BJ (cell line): ENCODE data around the gene RYR3. TPM values are rescaled to one million over a fixed set of nuclear protein-coding genes. Genes with fewer than 3 reads are reported as not detected.

Experiments
- CTCF ChIA-PET: fragments of 350-600 bp; formaldehyde crosslinking; extraction: SDS; loops from one replicate; lab custom pipeline; 2021; ENCODE audit warnings: antibody characterized with exemption, inconsistent platforms; lab: Yijun Ruan, JAX
- POLR2A ChIA-PET: fragments of 300-600 bp; sonication (Branson Sonifier 250); formaldehyde crosslinking; extraction: SDS; loops from one replicate; lab custom pipeline; 2021; ENCODE audit warnings: antibody characterized with exemption; lab: Charles Lee
- DNase-seq: peaks from one replicate; pipeline ENCODE4 v3.0.0-alpha.2; 2011; ENCODE audit warnings: low read depth
- H3K27me3 ChIP-seq: 2 replicates; pipeline ENCODE4 v1.6.0; 2011; ENCODE audit warnings: low read length; ENCODE audit not compliant: control insufficient read depth, insufficient read depth
- H3K36me3 ChIP-seq: 2 replicates; pipeline ENCODE4 v1.5.1; 2011; ENCODE audit warnings: low read length; ENCODE audit not compliant: control insufficient read depth, insufficient read depth
- H3K4me3 ChIP-seq: 2 replicates; pipeline ENCODE4 v1.5.1; 2011; ENCODE audit warnings: low read depth, mild to moderate bottlenecking, control low read depth, low read length
- CTCF ChIP-seq: IDR thresholded peaks from 2 replicates; pipeline ENCODE4 v1.5.1; 2011; ENCODE audit warnings: low read depth, mild to moderate bottlenecking, control low read depth, inconsistent platforms, low read length, moderate library complexity; ENCODE audit not compliant: insufficient read depth
- polyA plus RNA-seq: library from polyadenylated mRNA; depleted of rRNA; stranded (reverse); fragments of >200 nt; gene quantifications from 2 replicates; pipeline ENCODE4 v1.2.3, GENCODE V29; 2011

The RYR3 gene
- polyA plus RNA-seq, 1 experiment, result not detected

- Histone ChIP-seq H3K4me3 (no peak overlapping the region), H3K27me3 (no peaks in the 10 kb centered on the region), H3K36me3 (no peaks in the 10 kb centered on the region)
- ChIA-PET CTCF (no interaction called here), POLR2A (no interaction called here)
- no peak for DNase-seq
- no peak for TF ChIP-seq CTCF
Observed at GRCh38 chr15:33503681-33504080, 192.9 kb downstream of the RYR3 start.

GRCh38 chr15:33506781-33507296 is 196.1 kb downstream of the RYR3 start:
- Histone ChIP-seq H3K27me3 (no peaks in the 10 kb centered on the region), H3K4me3 (no peak overlapping the region), H3K36me3 (no peaks in the 10 kb centered on the region)
- no peak for DNase-seq
- ChIA-PET POLR2A (no interaction called here), CTCF (no interaction called here)
- TF ChIP-seq CTCF, result no peak

- no peak for TF ChIP-seq CTCF
- DNase-seq, result no peak
- Histone ChIP-seq H3K4me3 (no peak overlapping the region), H3K36me3 (no peaks in the 10 kb centered on the region), H3K27me3 (no peaks in the 10 kb centered on the region)
- CTCF ChIA-PET, result no interaction called here
- POLR2A ChIA-PET, result no interaction called here
Observed at GRCh38 chr15:33508703-33509102, 197.9 kb downstream of the RYR3 start.

DNA sequence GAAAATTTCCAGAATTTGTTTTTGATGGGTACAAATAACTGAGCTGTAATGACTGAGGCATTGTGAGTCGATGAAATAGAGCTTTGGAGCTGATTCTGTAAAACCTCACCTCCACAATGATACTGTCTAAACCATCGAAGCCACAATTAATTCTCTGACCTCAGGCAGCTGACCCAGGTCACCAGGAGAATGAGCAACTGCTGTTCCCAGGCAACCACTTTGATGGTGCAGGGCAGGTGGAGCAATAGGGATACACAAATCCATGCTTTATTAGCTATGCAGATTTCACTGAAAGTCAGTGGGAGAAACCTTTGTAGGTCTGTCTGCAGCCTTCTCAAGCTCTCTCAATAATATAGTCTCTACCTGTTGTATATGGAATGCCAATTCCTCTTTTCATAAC is 204.4 kb downstream of the RYR3 start:
- no peaks in the 10 kb centered on the region for H3K27me3 ChIP-seq
- DNase-seq, result no peak
- H3K36me3 ChIP-seq, result no peaks in the 10 kb centered on the region
- POLR2A ChIA-PET, result no interaction called here
- CTCF ChIA-PET, result no interaction called here
- no peak for TF ChIP-seq CTCF
- no peak overlapping the region for H3K4me3 ChIP-seq

- ChIA-PET POLR2A (no interaction called here), CTCF (no interaction called here)
- Histone ChIP-seq H3K36me3 (no peaks in the 10 kb centered on the region), H3K4me3 (no peak overlapping the region), H3K27me3 (no peaks in the 10 kb centered on the region)
- no peak for TF ChIP-seq CTCF
- no peak for DNase-seq
Observed at GRCh38 chr15:33516563-33516962, 205.8 kb downstream of the RYR3 start.
